Loucy (cell line): Measurements from ENCODE around the gene CTNS.

Experiments used
- CTCF ChIP-seq: fragments of 200-600 bp; sonication (generic); conservative IDR thresholded peaks from 2 replicates; pipeline ENCODE4 v1.5.1; 2014; ENCODE audit warnings: mild to moderate bottlenecking, antibody characterized with exemption, low read length
- EZH2phosphoT487 ChIP-seq: fragments of 200-600 bp; IDR thresholded peaks from 2 replicates; pipeline ENCODE4 v1.6.1; 2018; ENCODE audit warnings: antibody characterized with exemption, mild to moderate bottlenecking, moderate library complexity, borderline replicate concordance

DNA sequence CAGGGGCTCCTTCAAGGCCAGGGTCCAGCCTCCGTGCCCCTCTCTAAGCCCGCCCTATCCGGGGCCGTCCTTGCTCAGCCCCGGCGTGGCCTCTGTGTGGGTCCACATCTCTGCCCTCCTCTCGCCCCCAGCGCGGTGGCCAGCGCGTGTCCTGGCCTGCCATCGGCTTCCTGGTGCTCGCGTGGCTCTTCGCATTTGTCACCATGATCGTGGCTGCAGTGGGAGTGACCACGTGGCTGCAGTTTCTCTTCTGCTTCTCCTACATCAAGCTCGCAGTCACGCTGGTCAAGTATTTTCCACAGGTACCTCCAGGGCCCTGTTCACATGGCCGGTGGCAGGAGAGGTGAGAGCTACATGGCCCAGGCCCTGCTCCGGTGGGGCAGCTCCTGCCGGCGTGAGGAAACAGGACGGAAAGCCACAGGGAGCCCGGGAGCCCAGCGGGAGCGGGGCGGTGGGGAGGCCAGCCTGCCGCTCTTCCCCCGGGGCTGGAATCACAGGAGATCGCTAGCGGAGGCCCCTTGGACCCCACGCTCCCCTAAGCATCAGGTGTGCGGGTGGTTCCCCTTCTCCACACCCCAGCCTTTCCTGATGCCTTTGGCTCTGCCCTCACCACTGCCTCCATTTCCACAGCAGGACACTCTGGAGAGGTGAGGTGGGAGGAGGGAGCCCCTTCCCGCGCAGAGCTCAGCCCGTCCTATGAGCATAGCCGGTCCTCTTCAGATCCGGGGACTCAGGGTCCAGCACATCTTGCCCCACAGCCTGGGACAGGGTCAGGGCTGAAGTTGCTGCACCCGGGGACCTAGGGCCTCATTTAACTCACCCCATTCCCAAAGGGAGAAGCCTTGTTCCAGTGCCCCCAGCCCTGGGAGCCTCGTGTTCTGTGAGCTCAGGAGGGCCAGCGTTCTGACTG, 21.6 kb downstream of the CTNS start:
- TF ChIP-seq CTCF = no peak
- no peak for TF ChIP-seq EZH2phosphoT487
